B cell (primary cell): ENCODE results near the gene MAML2. TPM values are rescaled to one million over a fixed set of nuclear protein-coding genes. Genes with fewer than 3 reads are reported as not detected.

Experiments
- ATAC-seq: fragments of 200-7000 bp; cut with Tn5 transposase; one replicate; pipeline ENCODE4 v1.10.0; 2021; ENCODE audit warnings: low read depth, mild to moderate bottlenecking, moderate number of reproducible peaks, moderate library complexity
- CTCF ChIA-PET: fragments of 350-600 bp; sonication (Branson Sonifier 250); formaldehyde crosslinking; loops from one replicate; lab custom pipeline; 2021; ENCODE audit warnings: antibody characterized with exemption, inconsistent platforms; lab: Charles Lee
- POLR2A ChIA-PET: fragments of 350-600 bp; sonication (Branson Sonifier 250); formaldehyde crosslinking; loops from one replicate; lab custom pipeline; 2021; ENCODE audit warnings: antibody characterized with exemption; lab: Charles Lee
- DNase-seq: peaks from one replicate; pipeline ENCODE4 v3.0.0; 2013
- H2AFZ ChIP-seq: 2 replicates; pipeline ENCODE4 v1.6.1; 2012; ENCODE audit warnings: mild to moderate bottlenecking, low read depth, low read length; ENCODE audit not compliant: insufficient read depth, poor library complexity, severe bottlenecking
- H3K27ac ChIP-seq, 2 donors: 1 replicate in 1 of 2; 2 replicates in 1 of 2; pipeline ENCODE4 v1.5.1; 2012 to 2013; ENCODE audit warnings: low read length in 2 of 2, mild to moderate bottlenecking in 2 of 2, moderate library complexity in 1 of 2
- H3K27me3 ChIP-seq, 4 experiments: fragments of 200-600 bp in 1 of 4; sonication (generic) in 1 of 4; replicated peaks in 1 of 4; 1 replicate in 2 of 4; 2 replicates in 2 of 4; pipeline versions ENCODE4 v1.6.1 to v1.7.0; 2013 to 2016; ENCODE audit warnings: low read length in 3 of 4, mild to moderate bottlenecking in 2 of 4, mixed read lengths in 1 of 4, moderate library complexity in 1 of 4; ENCODE audit not compliant: insufficient read depth in 4 of 4, control insufficient read depth in 3 of 4; ENCODE audit errors: control extremely low read depth in 1 of 4
- H3K36me3 ChIP-seq, 2 experiments: replicated peaks in 1 of 2; 1 replicate in 1 of 2; 2 replicates in 1 of 2; pipeline versions ENCODE4 v1.6.1 to v1.7.1; 2013; ENCODE audit warnings: low read length in 1 of 2; ENCODE audit not compliant: insufficient read depth in 2 of 2, control insufficient read depth in 1 of 2; ENCODE audit errors: control extremely low read depth in 1 of 2, extremely low read depth in 1 of 2
- H3K4me1 ChIP-seq, 2 donors: fragments of 200-600 bp in 1 of 2; sonication (generic) in 1 of 2; 1 replicate in 1 of 2; 2 replicates in 1 of 2; pipeline versions ENCODE4 v1.5.1 to v1.6.1; 2013 to 2017; ENCODE audit warnings: low read length in 2 of 2; ENCODE audit not compliant: control insufficient read depth in 2 of 2, insufficient read depth in 2 of 2
- H3K4me2 ChIP-seq: replicated peaks from 2 replicates; pipeline ENCODE3; 2012; ENCODE audit warnings: mild to moderate bottlenecking, low read depth, low read length; ENCODE audit not compliant: poor library complexity, severe bottlenecking
- H3K4me3 ChIP-seq, 5 experiments: fragments of 200-600 bp in 1 of 5; sonication (generic) in 1 of 5; 1 replicate in 3 of 5; 2 replicates in 2 of 5; pipeline versions ENCODE4 v1.5.1 to v1.7.0; 2011 to 2016; ENCODE audit warnings: low read length in 4 of 5, mild to moderate bottlenecking in 4 of 5, low read depth in 2 of 5, control low read depth in 1 of 5, moderate library complexity in 1 of 5; ENCODE audit not compliant: insufficient read depth in 1 of 5; ENCODE audit errors: control extremely low read depth in 1 of 5, extremely low read depth in 1 of 5
- H3K79me2 ChIP-seq: fragments of 200-600 bp; sonication (generic); one replicate; pipeline ENCODE4 v1.6.0; 2016; ENCODE audit warnings: low read length; ENCODE audit not compliant: control insufficient read depth, insufficient read depth
- H3K9ac ChIP-seq: fragments of 200-600 bp; sonication (generic); 2 replicates; pipeline ENCODE4 v1.6.1; 2017; ENCODE audit warnings: mild to moderate bottlenecking, low read length, moderate library complexity
- H3K9me3 ChIP-seq, 3 donors: one replicate each; pipeline versions ENCODE4 v1.6.1 to v1.7.1; 2013; ENCODE audit warnings: low read length in 2 of 3; ENCODE audit not compliant: control insufficient read depth in 2 of 3, insufficient read depth in 1 of 3; ENCODE audit errors: control extremely low read depth in 1 of 3
- H4K20me1 ChIP-seq: 2 replicates; pipeline ENCODE4 v1.6.0; 2012; ENCODE audit warnings: mild to moderate bottlenecking, low read length; ENCODE audit not compliant: insufficient read depth, control insufficient read depth, poor library complexity, severe bottlenecking
- H3K27ac Mint-ChIP-seq: one replicate; pipeline ENCODE4 v1.8.0; 2021; ENCODE audit warnings: mixed read lengths
- H3K27me3 Mint-ChIP-seq: one replicate; pipeline ENCODE4 v1.8.0; 2021; ENCODE audit warnings: mixed read lengths
- H3K4me1 Mint-ChIP-seq: one replicate; pipeline ENCODE4 v1.8.0; 2021; ENCODE audit warnings: mixed read lengths
- H3K4me3 Mint-ChIP-seq: one replicate; pipeline ENCODE4 v1.8.0; 2021; ENCODE audit warnings: mixed read lengths
- H3K9me3 Mint-ChIP-seq: one replicate; pipeline ENCODE4 v1.8.0; 2022; ENCODE audit warnings: mixed read lengths; ENCODE audit not compliant: insufficient read depth
- EZH2 ChIP-seq: IDR thresholded peaks from 2 replicates; pipeline ENCODE4 v1.6.1; 2012; ENCODE audit warnings: borderline replicate concordance, low read depth, mild to moderate bottlenecking, moderate library complexity, low read length; ENCODE audit not compliant: insufficient read depth, poor library complexity, severe bottlenecking
- WGBS: methylation state at CpG from one replicate; pipeline ENCODE4 v1.1.5; 2013; ENCODE audit warnings: missing lambda C conversion rate; ENCODE audit not compliant: insufficient coverage; 5-methylcytosine and 5-hydroxymethylcytosine counted together
- intact Hi-C: fragments of 100-400 bp; cut with micrococcal nuclease; formaldehyde crosslinking; loops from one replicate; pipeline ENCODE4 v1.10.0; 2022
- polyA plus RNA-seq: library from polyadenylated mRNA; depleted of rRNA; stranded (reverse); fragments of >200 nt; gene quantifications from 2 replicates; pipeline ENCODE4 v1.2.3, GENCODE V29; 2012
- total RNA-seq, 2 donors: library from RNA; stranded (reverse); fragments of 120-200 nt in 1 of 2; gene quantifications; 1 replicate in 1 of 2; 2 replicates in 1 of 2; pipeline versions ENCODE4 v1.2.3 to v1.2.4, GENCODE V29; 2013 to 2022
- TF ChIP-seq, protein P1 (sequence below): fragments of 200-600 bp; IDR thresholded peaks from one replicate; pipeline ENCODE4 v1.8.0; 2022; ENCODE audit warnings: antibody characterized with exemption, mild to moderate bottlenecking

The MAML2 gene
- total and polyA plus RNA-seq, 2 donors (not counting 1 experiment from before 2014, with no cell fraction given): 10.7 to 26.4 TPM

DNA sequence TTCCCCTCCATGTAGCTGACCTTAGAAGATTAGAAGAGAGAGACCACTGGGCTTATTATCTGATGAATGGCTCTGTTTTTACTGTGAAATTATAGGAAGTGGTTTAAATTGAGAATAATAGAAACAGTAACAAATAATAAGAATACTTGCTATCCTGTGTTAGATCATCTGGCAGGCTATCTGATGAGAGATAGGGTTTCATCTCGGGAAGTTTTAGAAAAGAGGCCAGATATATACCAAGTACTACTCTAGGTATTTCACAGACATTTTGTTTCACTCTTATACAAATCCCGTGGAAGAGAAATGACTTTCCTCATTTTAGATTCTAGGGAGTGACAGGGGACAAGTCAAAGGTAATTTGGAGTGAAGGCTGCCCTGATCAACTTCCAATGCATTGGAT is 198.4 kb downstream of the MAML2 start:
- Histone ChIP-seq H3K27me3 (no peaks in the 10 kb centered on the region), H3K36me3 (peaks cover 0 to 3% of the 10 kb centered on the region in 2 experiments), H3K4me1 (no peaks in the 10 kb centered on the region), H3K4me2 (no peak overlapping the region), H2AFZ (no peak overlapping the region), H3K27ac (no peak overlapping the region), H3K9me3 (no peaks in the 10 kb centered on the region), H4K20me1 (no peaks in the 10 kb centered on the region), H3K4me3 (no peak overlapping the region), H3K9ac (no peak overlapping the region), H3K79me2 (no peaks in the 10 kb centered on the region)
- DNase-seq (no peak), ATAC-seq (no peak)
- peaks cover 5% of the 10 kb centered on the region for H3K4me1 Mint-ChIP-seq
- ChIA-PET POLR2A (no interaction called here), CTCF (interaction anchor here (1.0 kb wide), 1 partner anchor 199 kb away, joined by 4 read pairs; no protein-coding TSS in a partner anchor)
- no peak overlapping the region for H3K27ac Mint-ChIP-seq
- intact Hi-C loops: no loop called here
- TF ChIP-seq, protein P1, sequence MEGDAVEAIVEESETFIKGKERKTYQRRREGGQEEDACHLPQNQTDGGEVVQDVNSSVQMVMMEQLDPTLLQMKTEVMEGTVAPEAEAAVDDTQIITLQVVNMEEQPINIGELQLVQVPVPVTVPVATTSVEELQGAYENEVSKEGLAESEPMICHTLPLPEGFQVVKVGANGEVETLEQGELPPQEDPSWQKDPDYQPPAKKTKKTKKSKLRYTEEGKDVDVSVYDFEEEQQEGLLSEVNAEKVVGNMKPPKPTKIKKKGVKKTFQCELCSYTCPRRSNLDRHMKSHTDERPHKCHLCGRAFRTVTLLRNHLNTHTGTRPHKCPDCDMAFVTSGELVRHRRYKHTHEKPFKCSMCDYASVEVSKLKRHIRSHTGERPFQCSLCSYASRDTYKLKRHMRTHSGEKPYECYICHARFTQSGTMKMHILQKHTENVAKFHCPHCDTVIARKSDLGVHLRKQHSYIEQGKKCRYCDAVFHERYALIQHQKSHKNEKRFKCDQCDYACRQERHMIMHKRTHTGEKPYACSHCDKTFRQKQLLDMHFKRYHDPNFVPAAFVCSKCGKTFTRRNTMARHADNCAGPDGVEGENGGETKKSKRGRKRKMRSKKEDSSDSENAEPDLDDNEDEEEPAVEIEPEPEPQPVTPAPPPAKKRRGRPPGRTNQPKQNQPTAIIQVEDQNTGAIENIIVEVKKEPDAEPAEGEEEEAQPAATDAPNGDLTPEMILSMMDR: no peak
- no peak for TF ChIP-seq EZH2
- H3K27me3 Mint-ChIP-seq: no peaks in the 10 kb centered on the region
- no CpG with 5 or more reads among the region's 2 CpGs for WGBS
- H3K4me3 Mint-ChIP-seq: no peak overlapping the region
- H3K9me3 Mint-ChIP-seq: no peaks in the 10 kb centered on the region

DNA sequence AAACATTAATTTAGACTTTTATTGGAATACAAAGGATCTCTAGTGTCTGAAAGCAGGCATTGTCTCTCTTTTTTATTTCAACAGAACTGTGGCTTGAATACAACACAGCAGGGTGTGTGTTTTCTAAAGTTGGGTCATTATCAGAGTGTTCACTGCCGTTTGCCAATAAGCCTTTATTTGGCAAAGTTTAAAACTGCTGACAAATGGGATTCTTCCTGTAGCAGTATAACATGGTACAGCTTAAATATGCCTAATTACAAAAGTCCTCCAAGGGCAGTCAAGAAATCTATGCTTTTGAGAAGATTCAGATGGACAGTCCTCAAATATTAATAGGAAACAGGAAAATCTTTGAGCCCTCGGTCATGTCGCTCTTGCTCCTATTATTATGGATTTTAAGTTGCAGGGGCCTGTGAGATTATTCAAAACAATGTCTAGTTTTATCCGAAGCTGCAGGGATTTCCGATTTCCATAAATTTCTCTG is 199.9 kb downstream of the MAML2 start:
- H3K36me3 ChIP-seq: no peaks in the 10 kb centered on the region
- no peak overlapping the region for H3K27ac ChIP-seq
- no peaks in the 10 kb centered on the region for H4K20me1 ChIP-seq
- Mint-ChIP-seq H3K27ac (no peak overlapping the region), H3K9me3 (no peaks in the 10 kb centered on the region), H3K4me1 (peaks cover 6% of the 10 kb centered on the region), H3K4me3 (no peak overlapping the region), H3K27me3 (no peaks in the 10 kb centered on the region)
- no peak for DNase-seq
- no peak overlapping the region for H2AFZ ChIP-seq
- intact Hi-C loops: no loop called here
- WGBS: 100% methylated on average over 1 of the region's 5 CpGs
- H3K4me1 ChIP-seq: no peaks in the 10 kb centered on the region
- H3K4me2 ChIP-seq: no peak overlapping the region
- H3K4me3 ChIP-seq: no peak overlapping the region
- TF ChIP-seq, protein P1: no peak
- no peak for TF ChIP-seq EZH2
- no peaks in the 10 kb centered on the region for H3K27me3 ChIP-seq
- H3K9me3 ChIP-seq: no peaks in the 10 kb centered on the region
- CTCF ChIA-PET: no interaction called here
- peaks cover 8% of the 10 kb centered on the region for H3K79me2 ChIP-seq
- POLR2A ChIA-PET: no interaction called here
- no peak for ATAC-seq
- no peak overlapping the region for H3K9ac ChIP-seq
